A673 (cell line): ENCODE measurements around the gene MRPS2. TPM values are rescaled to one million over a fixed set of nuclear protein-coding genes. Genes with fewer than 3 reads are reported as not detected.

Source experiments
- BruUV-seq: library from RNA; stranded (reverse); fragments of 400-500 nt; replicated peaks from 2 replicates; lab custom pipeline; 2021; lab: Mats Ljungman, UMichigan
- CTCF ChIA-PET: fragments of 300-600 bp; sonication (Branson Sonifier 250); formaldehyde crosslinking; loops from one replicate; lab custom pipeline; 2022; ENCODE audit warnings: antibody characterized with exemption; lab: Charles Lee
- POLR2A ChIA-PET: fragments of 300-600 bp; sonication (Branson Sonifier 250); formaldehyde crosslinking; loops from one replicate; lab custom pipeline; 2022; ENCODE audit warnings: antibody characterized with exemption; ENCODE audit not compliant: low non-redundant PET; lab: Charles Lee
- DNase-seq: peaks from one replicate; pipeline ENCODE4 v3.0.0-alpha.2; 2015; ENCODE audit warnings: low spot score
- H3K27ac ChIP-seq: fragments of 200-600 bp; sonication (generic); 2 replicates; pipeline ENCODE4 v1.5.1; 2016; ENCODE audit warnings: mixed run types, low read depth, mild to moderate bottlenecking, mixed read lengths, antibody characterized with exemption, low read length; ENCODE audit not compliant: poor library complexity, severe bottlenecking
- H3K27me3 ChIP-seq: fragments of 200-600 bp; sonication (generic); replicated peaks from 2 replicates; pipeline ENCODE4 v1.6.1; 2017; ENCODE audit warnings: mixed run types, low read depth, mild to moderate bottlenecking, mixed read lengths, antibody characterized with exemption, low read length; ENCODE audit not compliant: insufficient read depth, poor library complexity
- H3K36me3 ChIP-seq: fragments of 200-600 bp; sonication (generic); 2 replicates; pipeline ENCODE4 v1.6.1; 2016; ENCODE audit warnings: mixed run types, mild to moderate bottlenecking, mixed read lengths, antibody characterized with exemption, low read length; ENCODE audit not compliant: insufficient read depth, poor library complexity, severe bottlenecking
- H3K4me1 ChIP-seq: fragments of 200-600 bp; sonication (generic); 2 replicates; pipeline ENCODE4 v1.6.1; 2017; ENCODE audit warnings: mixed run types, mild to moderate bottlenecking, mixed read lengths, antibody characterized with exemption, low read length; ENCODE audit not compliant: insufficient read depth, poor library complexity, severe bottlenecking
- H3K4me3 ChIP-seq: fragments of 200-600 bp; sonication (generic); 2 replicates; pipeline ENCODE4 v1.5.1; 2016; ENCODE audit warnings: low read depth, mixed run types, mild to moderate bottlenecking, mixed read lengths, low read length; ENCODE audit not compliant: poor library complexity, severe bottlenecking
- H3K9me3 ChIP-seq: fragments of 200-600 bp; sonication (generic); 2 replicates; pipeline ENCODE4 v1.6.1; 2016; ENCODE audit warnings: mixed run types, low read depth, mild to moderate bottlenecking, mixed read lengths, antibody characterized with exemption, low read length; ENCODE audit not compliant: poor library complexity, severe bottlenecking
- CTCF ChIP-seq: fragments of 300-800, 200-600 bp; sonication (generic); conservative IDR thresholded peaks from 2 replicates; pipeline ENCODE4 v1.5.1; 2017; ENCODE audit warnings: low read depth, mild to moderate bottlenecking, antibody characterized with exemption, low read length, moderate library complexity, mixed read lengths
- EZH2 ChIP-seq: fragments of 200-600 bp; sonication (generic); IDR thresholded peaks from 2 replicates; pipeline ENCODE4 v1.6.1; 2017; ENCODE audit warnings: borderline replicate concordance, low read depth, mild to moderate bottlenecking, mixed read lengths, antibody characterized with exemption, low read length; ENCODE audit not compliant: poor library complexity, severe bottlenecking
- intact Hi-C: fragments of 100-400 bp; cut with micrococcal nuclease; formaldehyde crosslinking; loops from one replicate; pipeline ENCODE4 v1.10.0; 2022; ENCODE audit not compliant: unreplicated experiment
- total RNA-seq: library from RNA; stranded (reverse); gene quantifications from 2 replicates; pipeline ENCODE4 v1.2.3, GENCODE V29; 2021

The MRPS2 gene
- total RNA-seq, 1 experiment from 2014 or later = 88.8 TPM

GRCh38 chr9:135474915-135475314, 25.6 kb upstream of the MRPS2 start:
- intact Hi-C loops = no loop called here
- BruUV-seq = no TSS peak
- CTCF ChIA-PET = interaction anchor here (0.7 kb wide), 1 partner anchor 389 kb away, joined by 4 read pairs; no protein-coding TSS in a partner anchor

GRCh38 chr9:135476561-135477355, 23.7 kb upstream of the MRPS2 start:
- no TSS peak for BruUV-seq
- TF ChIP-seq EZH2 = no peak
- TF ChIP-seq CTCF = no peak
- intact Hi-C loops = no loop called here
- peaks cover 4% of the 10 kb centered on the region for H3K4me1 ChIP-seq
- ChIA-PET POLR2A (interaction anchor here (0.8 kb wide), 1 partner anchor 543 kb away, joined by 13 read pairs; no protein-coding TSS in a partner anchor), CTCF (no interaction called here)
- H3K27me3 ChIP-seq = no peaks in the 10 kb centered on the region
- no peak overlapping the region for H3K4me3 ChIP-seq
- no peaks in the 10 kb centered on the region for H3K9me3 ChIP-seq
- no peaks in the 10 kb centered on the region for H3K36me3 ChIP-seq
- no peak for DNase-seq
- no peak overlapping the region for H3K27ac ChIP-seq

More at GRCh38 chr9:135474915-135475314, 25.6 kb upstream of the MRPS2 start:
- TF ChIP-seq EZH2 = no peak
- TF ChIP-seq CTCF = peak; percentile 73
- no peak overlapping the region for H3K4me3 ChIP-seq
- no peaks in the 10 kb centered on the region for H3K4me1 ChIP-seq
- DNase-seq = peak; percentile 81
- H3K36me3 ChIP-seq = no peaks in the 10 kb centered on the region
- no peaks in the 10 kb centered on the region for H3K27me3 ChIP-seq
- no peaks in the 10 kb centered on the region for H3K9me3 ChIP-seq
- POLR2A ChIA-PET = no interaction called here
- H3K27ac ChIP-seq = no peak overlapping the region

GRCh38 chr9:135478191-135478590, 22.3 kb upstream of the MRPS2 start:
- Histone ChIP-seq H3K4me1 (peaks cover 4% of the 10 kb centered on the region), H3K4me3 (no peak overlapping the region), H3K36me3 (no peaks in the 10 kb centered on the region), H3K27ac (no peak overlapping the region), H3K9me3 (no peaks in the 10 kb centered on the region), H3K27me3 (no peaks in the 10 kb centered on the region)
- ChIA-PET POLR2A (no interaction called here), CTCF (no interaction called here)
- no TSS peak for BruUV-seq
- no peak for DNase-seq
- intact Hi-C loops = no loop called here
- no peak for TF ChIP-seq EZH2
- no peak for TF ChIP-seq CTCF
